Endometrial microvascular endothelial cells (primary cell): ENCODE measurements around the gene DLG5. TPM values are rescaled to one million over a fixed set of nuclear protein-coding genes. Genes with fewer than 3 reads are reported as not detected.

ENCODE experiments used
- in situ Hi-C: cut with HindIII; loops from 2 replicates; pipeline ENCODE4 v1.10.0; 2017; ENCODE audit warnings: low sequenced_read_pairs, low pct_unique_long_range_greater_than_20kb; ENCODE audit errors: inconsistent ontology term
- total RNA-seq: library from RNA; depleted of rRNA; stranded (reverse); fragments of >200 nt; gene quantifications from one replicate; pipeline ENCODE4 v1.2.3, GENCODE V29; 2015; ENCODE audit errors: inconsistent ontology term

Gene DLG5
- total RNA-seq, 1 donor from 2014 or later = 5.1 TPM

GRCh38 chr10:77819210-77820112 is 107.1 kb downstream of the DLG5 start:
- in situ Hi-C loops = no loop called here

- in situ Hi-C loops = no loop called here
These were observed 108.2 kb downstream of the DLG5 start for GRCh38 chr10:77818378-77818777.

- in situ Hi-C loops = no loop called here
These were observed 109.0 kb downstream of the DLG5 start for GRCh38 chr10:77817541-77817940.

- in situ Hi-C loops = no loop called here
These were observed 110.2 kb downstream of the DLG5 start for GRCh38 chr10:77816311-77816710.

GRCh38 chr10:77812741-77813140 is 113.8 kb downstream of the DLG5 start:
- in situ Hi-C loops = no loop called here

GRCh38 chr10:77811831-77812430 is 114.6 kb downstream of the DLG5 start:
- in situ Hi-C loops = no loop called here

GRCh38 chr10:77810446-77811335 is 115.9 kb downstream of the DLG5 start:
- in situ Hi-C loops = no loop called here

GRCh38 chr10:77809336-77809735 is 117.2 kb downstream of the DLG5 start:
- in situ Hi-C loops = no loop called here

- in situ Hi-C loops = no loop called here
These were observed 118.8 kb downstream of the DLG5 start for GRCh38 chr10:77807706-77808105.

GRCh38 chr10:77806511-77807157 is 119.9 kb downstream of the DLG5 start:
- in situ Hi-C loops = no loop called here

GRCh38 chr10:77805676-77806075 is 120.9 kb downstream of the DLG5 start:
- in situ Hi-C loops = no loop called here

- in situ Hi-C loops = no loop called here
These were observed 122.2 kb downstream of the DLG5 start for GRCh38 chr10:77804371-77804770.

GRCh38 chr10:77801474-77802161 is 124.9 kb downstream of the DLG5 start:
- in situ Hi-C loops = no loop called here

GRCh38 chr10:77800738-77801266 is 125.8 kb downstream of the DLG5 start:
- in situ Hi-C loops = no loop called here

- in situ Hi-C loops = no loop called here
These were observed 126.2 kb downstream of the DLG5 start for GRCh38 chr10:77800320-77800719.

- in situ Hi-C loops = no loop called here
These were observed 127.2 kb downstream of the DLG5 start for GRCh38 chr10:77799352-77799751.

- in situ Hi-C loops = no loop called here
These were observed 127.6 kb downstream of the DLG5 start for GRCh38 chr10:77798940-77799339.

- in situ Hi-C loops = no loop called here
These were observed 130.1 kb downstream of the DLG5 start for GRCh38 chr10:77796311-77796915.
